Activated T-helper 17 cell treated with anti-CD3 and anti-CD28 coated beads, Interleukin-2, amount 50 U/mL, for 72 hours (primary cell): Measurements from ENCODE around the gene AIM2. TPM values are rescaled to one million over a fixed set of nuclear protein-coding genes. Genes with fewer than 3 reads are reported as not detected.
"Not testable (repeated sequence)": the region's sequence is repeated elsewhere in the genome, so short reads cannot be mapped to it uniquely, and the experiment has no call there.

Source experiments
- ATAC-seq: fragments of 150-1000 bp; cut with Tn5 transposase; replicated peaks from 2 replicates; pipeline ENCODE4 v1.10.0; 2021; ENCODE audit warnings: mild to moderate bottlenecking, moderate library complexity
- H3K27ac Mint-ChIP-seq: one replicate; pipeline ENCODE4 v1.8.0; 2022; ENCODE audit warnings: mixed read lengths
- H3K27me3 Mint-ChIP-seq: one replicate; pipeline ENCODE4 v1.8.0; 2022; ENCODE audit warnings: mixed read lengths
- H3K36me3 Mint-ChIP-seq: one replicate; pipeline ENCODE4 v1.8.0; 2022; ENCODE audit warnings: low read depth, mild to moderate bottlenecking, mixed read lengths
- H3K4me1 Mint-ChIP-seq: one replicate; pipeline ENCODE4 v1.8.0; 2022; ENCODE audit warnings: mixed read lengths
- H3K4me3 Mint-ChIP-seq: one replicate; pipeline ENCODE4 v1.8.0; 2022; ENCODE audit warnings: mild to moderate bottlenecking, mixed read lengths
- H3K9me3 Mint-ChIP-seq: one replicate; pipeline ENCODE4 v1.8.0; 2022; ENCODE audit warnings: mixed read lengths
- total RNA-seq, 2 donors: library from RNA; stranded (reverse); gene quantifications; one replicate each; pipeline ENCODE4 v1.2.3, GENCODE V29; 2022

AIM2 gene
- total RNA-seq, 2 donors from 2014 or later: 47.2 to 123 TPM

GRCh38 chr1:159058751-159059150 lies 17.8 kb downstream of the AIM2 start:
- H3K36me3 Mint-ChIP-seq: peaks cover 100% of the 10 kb centered on the region
- H3K4me1 Mint-ChIP-seq: peaks cover 23% of the 10 kb centered on the region
- H3K9me3 Mint-ChIP-seq: no peaks in the 10 kb centered on the region
- H3K4me3 Mint-ChIP-seq: no peak overlapping the region
- no peaks in the 10 kb centered on the region for H3K27me3 Mint-ChIP-seq
- ATAC-seq: no peak
- peak overlapping the region; percentile 41 for H3K27ac Mint-ChIP-seq

- H3K27ac Mint-ChIP-seq: peak overlapping the region; percentile 72
- H3K4me1 Mint-ChIP-seq: peaks cover 36% of the 10 kb centered on the region
- no peak for ATAC-seq
Observed at GRCh38 chr1:159056069-159056698, 20.4 kb downstream of the AIM2 start.

GRCh38 chr1:159055181-159055641 lies 21.4 kb downstream of the AIM2 start:
- Mint-ChIP-seq H3K9me3 (no peaks in the 10 kb centered on the region), H3K36me3 (peaks cover 100% of the 10 kb centered on the region), H3K27me3 (no peaks in the 10 kb centered on the region), H3K4me1 (peaks cover 46% of the 10 kb centered on the region), H3K27ac (peak overlapping the region; percentile 72), H3K4me3 (no peak overlapping the region)
- ATAC-seq: no peak

More at GRCh38 chr1:159056069-159056698, 20.4 kb downstream of the AIM2 start:
- H3K4me3 Mint-ChIP-seq: no peak overlapping the region
- no peaks in the 10 kb centered on the region for H3K9me3 Mint-ChIP-seq
- peaks cover 100% of the 10 kb centered on the region for H3K36me3 Mint-ChIP-seq
- H3K27me3 Mint-ChIP-seq: no peaks in the 10 kb centered on the region

DNA sequence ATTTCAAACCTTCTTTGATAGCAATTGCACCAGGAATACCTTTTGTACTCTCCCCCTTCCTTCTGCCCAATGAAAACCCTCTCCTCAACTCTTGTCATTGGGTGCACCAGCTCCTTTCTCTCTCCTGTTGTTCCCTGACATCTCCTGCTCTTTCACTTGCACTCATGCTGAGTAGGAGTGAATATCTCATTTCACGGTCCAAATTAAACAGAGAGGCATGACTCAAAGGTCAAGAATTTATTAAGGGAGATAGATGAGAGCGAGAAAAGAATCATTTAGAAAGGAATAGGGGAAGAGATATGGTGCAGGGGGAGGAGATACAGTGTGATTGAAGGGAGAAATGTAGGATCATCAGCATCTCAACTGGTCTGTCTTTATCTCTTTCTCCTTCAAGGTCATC lies 22.1 kb downstream of the AIM2 start:
- Mint-ChIP-seq H3K4me3 (peak overlapping the region; percentile 4), H3K27me3 (no peaks in the 10 kb centered on the region), H3K4me1 (peaks cover 46% of the 10 kb centered on the region), H3K36me3 (peaks cover 100% of the 10 kb centered on the region), H3K9me3 (no peaks in the 10 kb centered on the region), H3K27ac (peak overlapping the region; percentile 56)
- ATAC-seq: peak; percentile 58

- H3K27me3 Mint-ChIP-seq: no peaks in the 10 kb centered on the region
- H3K4me1 Mint-ChIP-seq: peaks cover 50% of the 10 kb centered on the region
- no peaks in the 10 kb centered on the region for H3K9me3 Mint-ChIP-seq
- H3K4me3 Mint-ChIP-seq: no peak overlapping the region
- peaks cover 100% of the 10 kb centered on the region for H3K36me3 Mint-ChIP-seq
- H3K27ac Mint-ChIP-seq: peak overlapping the region; percentile 76
- peak; percentile 24 for ATAC-seq
Observed at GRCh38 chr1:159051436-159051835, 25.1 kb downstream of the AIM2 start.

DNA sequence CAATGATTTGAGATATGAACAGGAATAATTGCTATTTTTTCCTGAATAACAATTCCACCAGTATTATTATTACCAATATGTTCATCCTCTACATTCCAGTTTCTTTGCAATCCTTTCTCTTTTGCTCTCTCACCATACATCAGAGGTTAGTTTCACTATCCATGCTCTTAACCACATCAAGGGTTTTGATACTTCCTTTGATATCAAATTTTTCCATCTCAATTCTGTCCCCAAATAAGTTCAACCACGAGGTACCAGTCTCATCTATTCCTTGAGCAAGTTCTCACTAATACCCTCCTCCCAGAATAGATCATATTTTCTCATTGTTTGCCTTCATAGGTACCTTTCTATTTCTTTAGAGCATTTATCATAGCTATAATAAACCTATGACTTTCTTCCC lies 30.1 kb downstream of the AIM2 start:
- Mint-ChIP-seq H3K4me1 (peaks cover 33% of the 10 kb centered on the region), H3K4me3 (peak overlapping the region; percentile 31), H3K36me3 (peaks cover 99% of the 10 kb centered on the region), H3K27ac (peak overlapping the region; percentile 58)
- peak; percentile 82 for ATAC-seq
- H3K27me3 Mint-ChIP-seq, H3K9me3 Mint-ChIP-seq: not testable (repeated sequence)

- H3K27ac Mint-ChIP-seq: peak overlapping the region; percentile 46
- H3K36me3 Mint-ChIP-seq: peaks cover 99% of the 10 kb centered on the region
- peak; percentile 83 for ATAC-seq
- H3K27me3 Mint-ChIP-seq: no peaks in the 10 kb centered on the region
- no peaks in the 10 kb centered on the region for H3K9me3 Mint-ChIP-seq
- H3K4me1 Mint-ChIP-seq: peaks cover 35% of the 10 kb centered on the region
- peak overlapping the region; percentile 43 for H3K4me3 Mint-ChIP-seq
Observed at GRCh38 chr1:159040893-159041724, 35.5 kb downstream of the AIM2 start.

DNA sequence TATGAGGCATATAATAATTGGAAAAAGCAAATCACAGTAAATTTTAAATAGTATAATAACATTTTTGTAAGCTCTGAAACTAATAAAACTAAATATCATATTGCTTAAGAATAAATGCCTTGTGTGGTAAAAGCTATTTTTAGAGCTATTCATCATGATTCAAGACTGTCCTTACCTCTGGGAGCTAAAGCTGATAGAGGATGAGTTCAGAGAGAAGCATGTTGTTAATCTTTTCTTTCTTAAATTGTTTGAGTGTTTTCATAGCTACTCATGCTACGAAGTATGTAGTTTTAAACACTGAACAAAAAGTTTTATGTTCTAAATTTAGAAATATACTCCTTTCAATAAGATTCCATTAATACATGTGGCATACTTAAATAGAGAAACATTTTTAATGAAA lies 36.4 kb downstream of the AIM2 start:
- Mint-ChIP-seq H3K27ac (peak overlapping the region; percentile 46), H3K9me3 (no peaks in the 10 kb centered on the region), H3K4me1 (peaks cover 33% of the 10 kb centered on the region), H3K4me3 (peak overlapping the region; percentile 43), H3K27me3 (no peaks in the 10 kb centered on the region), H3K36me3 (peaks cover 99% of the 10 kb centered on the region)
- ATAC-seq: no peak

DNA sequence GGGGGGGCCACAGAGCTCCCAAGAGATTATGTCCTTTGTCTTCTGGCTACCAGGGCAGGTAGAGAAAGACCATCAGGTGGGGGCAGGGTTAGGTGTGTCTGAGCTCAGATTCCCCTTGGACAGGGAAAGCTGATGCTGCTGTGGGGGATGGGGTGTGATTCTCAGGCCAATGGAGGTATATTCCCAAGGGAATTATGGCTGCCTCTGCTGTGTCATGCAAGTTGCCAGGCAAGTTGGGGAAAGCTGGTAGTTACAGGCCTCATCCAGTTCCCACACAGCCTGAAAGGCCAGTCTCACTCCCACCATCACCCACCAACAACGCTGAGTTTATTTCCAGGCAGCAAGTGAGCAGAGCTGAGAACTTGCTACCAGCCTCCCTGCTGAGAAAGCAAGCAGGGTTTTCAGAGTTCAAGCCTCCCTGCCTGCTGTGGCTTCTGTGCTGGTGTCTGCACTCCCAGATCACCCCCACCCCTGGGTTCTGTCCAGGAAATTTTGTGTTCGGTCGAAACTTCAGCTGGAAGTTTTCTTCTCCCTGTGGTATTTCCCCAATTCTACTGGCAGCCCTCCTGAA lies 45.6 kb downstream of the AIM2 start:
- peaks cover 40% of the 10 kb centered on the region for H3K4me1 Mint-ChIP-seq
- no peak for ATAC-seq
- H3K27me3 Mint-ChIP-seq: no peaks in the 10 kb centered on the region
- no peaks in the 10 kb centered on the region for H3K9me3 Mint-ChIP-seq
- peak overlapping the region; percentile 87 for H3K27ac Mint-ChIP-seq
- peaks cover 100% of the 10 kb centered on the region for H3K36me3 Mint-ChIP-seq
- no peak overlapping the region for H3K4me3 Mint-ChIP-seq

DNA sequence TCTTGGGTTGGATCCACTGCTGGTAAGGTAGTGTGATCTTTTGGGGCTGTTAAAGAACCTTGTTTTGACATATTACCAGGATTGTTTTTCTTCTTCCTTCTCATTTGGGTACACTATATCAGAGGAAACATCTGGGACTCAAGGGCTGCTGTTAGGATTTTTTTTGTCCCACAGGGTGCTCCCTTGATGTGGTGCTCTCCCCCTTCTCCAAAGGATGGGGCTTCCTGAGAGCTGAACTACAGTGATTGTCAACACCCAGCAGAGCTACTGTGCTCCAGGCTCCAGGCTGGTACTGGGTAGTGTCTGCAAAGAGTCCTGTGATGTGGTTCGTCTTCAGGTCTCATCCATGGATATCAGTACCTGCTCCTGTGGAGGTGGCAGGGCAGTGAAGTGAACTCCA lies 46.3 kb downstream of the AIM2 start:
- H3K4me1 Mint-ChIP-seq: peaks cover 47% of the 10 kb centered on the region
- H3K9me3 Mint-ChIP-seq: no peaks in the 10 kb centered on the region
- H3K36me3 Mint-ChIP-seq: peaks cover 100% of the 10 kb centered on the region
- H3K27me3 Mint-ChIP-seq: no peaks in the 10 kb centered on the region
- H3K4me3 Mint-ChIP-seq: no peak overlapping the region
- ATAC-seq: no peak
- peak overlapping the region; percentile 87 for H3K27ac Mint-ChIP-seq

- peak overlapping the region; percentile 81 for H3K27ac Mint-ChIP-seq
- H3K4me3 Mint-ChIP-seq: peak overlapping the region; percentile 68
- not testable (repeated sequence) for H3K9me3 Mint-ChIP-seq, ATAC-seq, H3K27me3 Mint-ChIP-seq
- peaks cover 100% of the 10 kb centered on the region for H3K36me3 Mint-ChIP-seq
- H3K4me1 Mint-ChIP-seq: peaks cover 56% of the 10 kb centered on the region
Observed at GRCh38 chr1:159026841-159027240, 49.7 kb downstream of the AIM2 start.

DNA sequence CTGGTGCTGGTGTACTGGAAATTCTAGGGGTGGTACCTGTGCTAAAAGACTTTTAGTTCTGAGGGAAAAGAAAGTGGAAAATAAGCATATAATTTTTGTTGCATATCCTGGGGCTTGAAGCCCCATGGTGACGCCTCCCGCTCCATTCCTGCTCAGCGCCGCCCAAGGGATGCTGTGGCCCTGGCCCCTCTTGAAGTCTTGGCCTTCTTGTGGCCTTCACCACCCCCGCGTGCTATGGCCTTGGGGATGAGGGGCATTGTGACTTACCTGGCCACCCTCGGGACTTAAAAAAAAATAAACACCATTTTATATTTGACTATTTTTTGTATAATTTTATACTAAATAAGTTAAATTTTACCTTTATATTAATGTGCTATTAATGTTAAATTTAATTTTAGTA lies 51.5 kb downstream of the AIM2 start:
- Mint-ChIP-seq H3K27me3 (no peaks in the 10 kb centered on the region), H3K9me3 (no peaks in the 10 kb centered on the region), H3K27ac (no peak overlapping the region), H3K4me1 (peaks cover 60% of the 10 kb centered on the region), H3K4me3 (peak overlapping the region; percentile 68), H3K36me3 (peaks cover 100% of the 10 kb centered on the region)
- no peak for ATAC-seq

DNA sequence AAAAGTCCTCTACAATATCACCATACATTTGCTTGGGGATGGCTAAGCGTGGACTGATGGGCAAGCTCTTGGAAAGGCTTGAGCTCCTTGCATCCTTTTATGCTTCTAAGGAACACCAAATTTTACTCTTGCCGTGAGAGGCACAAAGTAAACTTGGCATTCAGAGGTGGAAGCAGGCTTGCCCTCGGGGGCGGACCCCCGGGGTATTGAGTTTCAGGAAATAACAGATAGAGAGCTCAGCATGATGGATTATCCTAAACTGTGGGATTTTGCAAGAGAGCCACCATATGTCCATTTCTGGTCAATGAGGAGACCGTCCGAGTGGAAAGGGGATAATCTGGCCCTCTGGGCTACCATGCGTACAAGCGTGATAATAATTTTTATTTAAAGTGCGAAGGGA lies 52.8 kb downstream of the AIM2 start:
- H3K27ac Mint-ChIP-seq: no peak overlapping the region
- H3K36me3 Mint-ChIP-seq: peaks cover 100% of the 10 kb centered on the region
- H3K4me1 Mint-ChIP-seq: peaks cover 61% of the 10 kb centered on the region
- no peak for ATAC-seq
- H3K4me3 Mint-ChIP-seq: peak overlapping the region; percentile 3
- no peaks in the 10 kb centered on the region for H3K27me3 Mint-ChIP-seq
- no peaks in the 10 kb centered on the region for H3K9me3 Mint-ChIP-seq

GRCh38 chr1:159015440-159015909 lies 61.1 kb downstream of the AIM2 start:
- Mint-ChIP-seq H3K4me1 (peaks cover 28% of the 10 kb centered on the region), H3K27me3 (no peaks in the 10 kb centered on the region), H3K36me3 (peaks cover 98% of the 10 kb centered on the region)

More at GRCh38 chr1:159015440-159015909, 61.1 kb downstream of the AIM2 start:
- Mint-ChIP-seq H3K4me3 (peak overlapping the region; percentile 89), H3K27ac (peak overlapping the region; percentile 89), H3K9me3 (no peaks in the 10 kb centered on the region)
- ATAC-seq: peak; percentile 87
